Kidney (tissue), 14 donors: ENCODE data around the gene SYNGR1. TPM values are rescaled to one million over a fixed set of nuclear protein-coding genes. Genes with fewer than 3 reads are reported as not detected.

Experiments
- DNase-seq, 5 donors: peaks; one replicate each; pipeline ENCODE4 v3.0.0-alpha.2; 2013 to 2020
- FAIRE-seq: peaks from 2 replicates; lab custom pipeline; 2012; peaks lifted over from hg19 to GRCh38; lab: Jason Lieb, UNC
- H3K27ac ChIP-seq, 2 donors: one replicate each; pipeline ENCODE4 v1.7.0; 2013; ENCODE audit warnings: low read depth in 2 of 2, low read length in 2 of 2, inconsistent platforms in 1 of 2
- H3K27me3 ChIP-seq: one replicate; pipeline ENCODE4 v1.7.1; 2013; ENCODE audit warnings: low read length, inconsistent platforms; ENCODE audit not compliant: control insufficient read depth, insufficient read depth
- H3K36me3 ChIP-seq, 3 donors: one replicate each; pipeline versions ENCODE4 v1.7.0 to v1.7.1; 2013; ENCODE audit warnings: low read length in 3 of 3, control low read depth in 1 of 3, inconsistent platforms in 1 of 3; ENCODE audit not compliant: insufficient read depth in 3 of 3, control insufficient read depth in 2 of 3
- H3K4me1 ChIP-seq, 3 donors: one replicate each; pipeline versions ENCODE4 v1.7.0 to v1.7.1; 2013; ENCODE audit warnings: low read length in 3 of 3, inconsistent platforms in 1 of 3, low read depth in 1 of 3; ENCODE audit not compliant: control insufficient read depth in 2 of 3, insufficient read depth in 2 of 3
- H3K4me3 ChIP-seq, 3 donors: one replicate each; pipeline versions ENCODE4 v1.7.0 to v1.8.1; 2013; ENCODE audit warnings: low read length in 3 of 3, control low read depth in 1 of 3, inconsistent platforms in 1 of 3
- H3K9ac ChIP-seq, 3 donors: one replicate each; pipeline versions ENCODE4 v1.7.0 to v1.7.1; 2013; ENCODE audit warnings: low read length in 3 of 3, control low read depth in 1 of 3, inconsistent platforms in 1 of 3
- H3K9me3 ChIP-seq, 3 donors: one replicate each; pipeline versions ENCODE4 v1.7.0 to v1.7.1; 2013; ENCODE audit warnings: low read length in 3 of 3, control low read depth in 1 of 3, inconsistent platforms in 1 of 3; ENCODE audit not compliant: control insufficient read depth in 2 of 3, insufficient read depth in 1 of 3
- intact Hi-C: fragments of 100-400 bp; cut with DNase I; formaldehyde crosslinking; loops from one replicate; pipeline ENCODE4 v1.11.1; 2022
- polyA plus RNA-seq: library from polyadenylated mRNA; stranded (reverse); fragments of 350-450 nt; fragmentation: Illumina TruSeq; extraction: RNeasy Lipid Tissue Mini Kit (QIAGEN cat#74804); gene quantifications from one replicate; pipeline ENCODE4 v1.2.3, GENCODE V29; 2014; ENCODE audit warnings: low read depth, low replicate concordance; ENCODE audit not compliant: insufficient read depth
- total RNA-seq: library from RNA; stranded (reverse); fragmentation: NEBNext Ultra II Directional; extraction: Animal tissue kit (Norgen Biotek cat#: 25700); gene quantifications from one replicate; pipeline ENCODE4 v1.2.1, GENCODE V29; 2021
- TF ChIP-seq, protein P1 (sequence below): IDR thresholded peaks from 3 replicates; pipeline ENCODE4 v1.5.1; 2012; ENCODE audit warnings: mild to moderate bottlenecking, moderate library complexity, borderline replicate concordance; ENCODE audit not compliant: insufficient read depth; ENCODE audit errors: extremely low read depth
- donor health status: control.
- donor health status: control.
- donor health status: control.
- donor health status: control.
- donor health status: control.
- donor health status: DM: yes; HTN: yes; CAD: no.
- donor health status: Normal renal cell carcinoma (clear cell type).

SYNGR1 gene
- total and polyA plus RNA-seq, 2 donors from 2014 or later, result 21.5 to 43.0 TPM

DNA sequence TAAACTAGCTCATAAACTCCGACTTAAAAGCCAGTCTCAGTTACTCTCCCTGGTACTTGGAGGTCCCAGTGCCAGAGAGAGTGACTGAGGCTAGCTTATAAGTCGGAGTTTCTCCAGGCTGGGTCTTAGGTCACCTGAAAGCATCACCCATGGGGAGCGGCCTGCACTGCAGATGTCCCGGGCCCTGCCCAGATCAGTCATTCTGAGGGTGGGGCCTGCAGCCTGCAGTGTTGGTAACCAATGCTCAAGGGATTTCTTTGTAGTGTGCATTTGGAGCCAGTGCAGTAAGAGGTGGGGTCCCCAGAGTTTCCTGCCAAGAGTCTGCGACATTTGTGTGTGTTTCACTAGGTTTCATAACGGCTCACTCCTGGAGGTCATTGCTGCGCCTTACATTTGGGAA is 64.6 kb downstream of the SYNGR1 start:
- no peaks in the 10 kb centered on the region for H3K4me1 ChIP-seq
- DNase-seq (peak in 1 of 5 donors; percentile 56), FAIRE-seq (no peak)
- H3K9ac ChIP-seq, result no peak overlapping the region
- H3K27ac ChIP-seq, result no peak overlapping the region
- H3K4me3 ChIP-seq, result no peak overlapping the region
- no peaks in the 10 kb centered on the region for H3K9me3 ChIP-seq
- intact Hi-C loops, result no loop called here
- peaks cover 6 to 30% (median 25%) of the 10 kb centered on the region in 3 donors for H3K36me3 ChIP-seq
- no peaks in the 10 kb centered on the region for H3K27me3 ChIP-seq
- TF ChIP-seq, protein P1, sequence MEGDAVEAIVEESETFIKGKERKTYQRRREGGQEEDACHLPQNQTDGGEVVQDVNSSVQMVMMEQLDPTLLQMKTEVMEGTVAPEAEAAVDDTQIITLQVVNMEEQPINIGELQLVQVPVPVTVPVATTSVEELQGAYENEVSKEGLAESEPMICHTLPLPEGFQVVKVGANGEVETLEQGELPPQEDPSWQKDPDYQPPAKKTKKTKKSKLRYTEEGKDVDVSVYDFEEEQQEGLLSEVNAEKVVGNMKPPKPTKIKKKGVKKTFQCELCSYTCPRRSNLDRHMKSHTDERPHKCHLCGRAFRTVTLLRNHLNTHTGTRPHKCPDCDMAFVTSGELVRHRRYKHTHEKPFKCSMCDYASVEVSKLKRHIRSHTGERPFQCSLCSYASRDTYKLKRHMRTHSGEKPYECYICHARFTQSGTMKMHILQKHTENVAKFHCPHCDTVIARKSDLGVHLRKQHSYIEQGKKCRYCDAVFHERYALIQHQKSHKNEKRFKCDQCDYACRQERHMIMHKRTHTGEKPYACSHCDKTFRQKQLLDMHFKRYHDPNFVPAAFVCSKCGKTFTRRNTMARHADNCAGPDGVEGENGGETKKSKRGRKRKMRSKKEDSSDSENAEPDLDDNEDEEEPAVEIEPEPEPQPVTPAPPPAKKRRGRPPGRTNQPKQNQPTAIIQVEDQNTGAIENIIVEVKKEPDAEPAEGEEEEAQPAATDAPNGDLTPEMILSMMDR, result no peak

DNA sequence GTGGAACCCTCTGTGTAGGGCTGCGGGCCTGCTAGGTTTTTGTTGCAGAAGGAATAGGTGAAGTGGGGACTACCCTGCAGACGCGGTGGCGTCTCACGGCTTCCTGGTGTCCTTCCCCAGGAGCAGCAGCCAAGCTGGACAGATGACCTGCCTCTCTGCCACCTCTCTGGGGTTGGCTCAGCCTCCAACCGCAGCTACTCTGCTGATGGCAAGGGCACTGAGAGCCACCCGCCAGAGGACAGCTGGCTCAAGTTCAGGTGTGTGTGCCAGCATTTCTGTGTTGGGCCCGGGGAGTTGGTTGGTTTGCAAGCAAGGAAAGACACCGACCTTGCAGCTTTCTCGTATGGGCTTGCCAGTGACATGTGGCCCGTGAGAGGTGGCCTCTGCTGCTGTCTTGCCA is 65.1 kb downstream of the SYNGR1 start:
- H3K4me1 ChIP-seq, result no peaks in the 10 kb centered on the region
- TF ChIP-seq, protein P1, result no peak
- FAIRE-seq, result no peak
- H3K9me3 ChIP-seq, result no peaks in the 10 kb centered on the region
- no peak overlapping the region for H3K27ac ChIP-seq
- peak in 1 of 5 donors; percentile 60 for DNase-seq
- peaks cover 6 to 32% (median 29%) of the 10 kb centered on the region in 3 donors for H3K36me3 ChIP-seq
- no peak overlapping the region for H3K4me3 ChIP-seq
- intact Hi-C loops, result no loop called here
- no peaks in the 10 kb centered on the region for H3K27me3 ChIP-seq
- no peak overlapping the region for H3K9ac ChIP-seq

DNA sequence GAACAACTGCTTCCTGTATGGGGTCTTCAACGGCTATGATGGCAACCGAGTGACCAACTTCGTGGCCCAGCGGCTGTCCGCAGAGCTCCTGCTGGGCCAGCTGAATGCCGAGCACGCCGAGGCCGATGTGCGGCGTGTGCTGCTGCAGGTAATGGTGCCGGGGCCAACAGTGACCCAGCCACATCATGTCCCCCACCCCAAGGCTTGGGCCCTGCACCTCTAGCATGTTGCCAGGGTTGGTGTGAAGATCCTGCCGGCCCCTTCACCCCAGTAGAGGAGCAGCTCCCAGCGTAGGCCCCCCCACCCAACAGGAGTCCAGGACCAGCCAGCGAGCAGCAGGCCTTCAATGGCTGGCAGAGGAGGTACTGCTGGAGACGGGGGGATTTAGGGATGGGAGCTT is 65.7 kb downstream of the SYNGR1 start:
- no peak for FAIRE-seq
- Histone ChIP-seq H3K27me3 (no peaks in the 10 kb centered on the region), H3K4me1 (no peaks in the 10 kb centered on the region), H3K9me3 (no peaks in the 10 kb centered on the region), H3K27ac (no peak overlapping the region), H3K4me3 (no peak overlapping the region), H3K36me3 (peaks cover 6 to 38% (median 35%) of the 10 kb centered on the region in 3 donors), H3K9ac (no peak overlapping the region)
- intact Hi-C loops, result no loop called here
- DNase-seq, result peak in 1 of 5 donors; percentile 50
- TF ChIP-seq, protein P1, result no peak

DNA sequence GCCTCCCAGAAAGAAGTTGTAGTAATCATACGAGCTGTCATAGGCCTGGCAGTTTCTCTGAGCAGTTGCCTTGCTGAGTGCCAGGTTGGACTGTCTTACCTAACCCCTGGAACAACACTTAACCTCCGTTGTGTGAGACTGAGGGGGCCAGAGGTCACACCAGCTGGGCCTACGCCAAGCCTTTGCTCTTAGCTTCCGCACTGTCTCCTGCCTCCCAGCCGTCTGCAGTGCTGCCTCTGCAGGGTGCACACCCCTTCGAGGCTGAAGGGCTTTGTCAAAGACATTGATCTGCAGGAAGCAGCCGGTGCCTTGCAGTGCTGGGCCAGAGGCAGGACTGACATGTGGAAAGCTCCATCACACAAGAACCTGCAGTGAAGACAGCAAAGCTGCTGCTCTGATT is 66.5 kb downstream of the SYNGR1 start:
- DNase-seq, result peak in 1 of 5 donors; percentile 69
- intact Hi-C loops, result no loop called here

More for the DNA sequence above, 66.5 kb downstream of the SYNGR1 start:
- no peak overlapping the region for H3K9ac ChIP-seq
- H3K36me3 ChIP-seq, result peaks cover 6 to 41% (median 41%) of the 10 kb centered on the region in 3 donors
- H3K9me3 ChIP-seq, result no peaks in the 10 kb centered on the region
- no peak overlapping the region for H3K4me3 ChIP-seq
- FAIRE-seq, result no peak
- TF ChIP-seq, protein P1, result no peak
- H3K27ac ChIP-seq, result no peak overlapping the region
- H3K27me3 ChIP-seq, result no peaks in the 10 kb centered on the region
- no peaks in the 10 kb centered on the region for H3K4me1 ChIP-seq
